Esophagus muscularis mucosa (tissue), 4 donors: ENCODE data around the gene PTGIS. TPM values are rescaled to one million over a fixed set of nuclear protein-coding genes. Genes with fewer than 3 reads are reported as not detected.

ENCODE experiments used
- DNase-seq: peaks from one replicate; pipeline ENCODE4 v3.0.0-alpha.2; 2017; ENCODE audit errors: extremely low spot score
- H3K27ac ChIP-seq, 4 donors: fragments of 200-600 bp; sonication (generic); replicated peaks in 1 of 4; 1 replicate in 3 of 4; 2 replicates in 1 of 4; pipeline ENCODE4 v1.5.1; 2016 to 2019; ENCODE audit warnings: mild to moderate bottlenecking in 1 of 4
- H3K27me3 ChIP-seq, 4 donors: fragments of 200-600 bp; sonication (generic); one replicate each; pipeline versions ENCODE4 v1.5.1 to v1.6.0; 2016 to 2019
- H3K36me3 ChIP-seq, 4 donors: fragments of 200-600 bp; sonication (generic); one replicate each; pipeline ENCODE4 v1.5.1; 2016 to 2019
- H3K4me1 ChIP-seq, 4 donors: fragments of 200-600 bp; sonication (generic); one replicate each; pipeline ENCODE4 v1.5.1; 2016 to 2019
- H3K4me3 ChIP-seq, 4 donors: fragments of 200-600 bp; sonication (generic); 1 replicate in 2 of 4; 2 replicates in 2 of 4; pipeline ENCODE4 v1.5.1; 2016 to 2019; ENCODE audit warnings: mild to moderate bottlenecking in 4 of 4, moderate library complexity in 1 of 4
- H3K9me3 ChIP-seq, 4 donors: fragments of 200-600 bp; sonication (generic); 1 replicate in 3 of 4; 2 replicates in 1 of 4; pipeline ENCODE4 v1.5.1; 2016 to 2019
- CTCF ChIP-seq, 3 experiments: fragments of 200-600 bp in 2 of 3; fragments of 450-650 bp in 1 of 3; sonication (generic) in 2 of 3; IDR thresholded peaks; one replicate each; pipeline ENCODE4 v1.5.1; 2017 to 2019; ENCODE audit warnings: antibody characterized with exemption in 3 of 3, mild to moderate bottlenecking in 2 of 3, moderate library complexity in 1 of 3
- EP300 ChIP-seq: sonication (generic); formaldehyde crosslinking; IDR thresholded peaks from one replicate; pipeline ENCODE4 v1.6.1; 2017; ENCODE audit warnings: antibody characterized with exemption
- POLR2A ChIP-seq: fragments of 450-650 bp; IDR thresholded peaks from one replicate; pipeline ENCODE4 v1.6.1; 2017; ENCODE audit warnings: antibody characterized with exemption, moderate library complexity, mild to moderate bottlenecking, low read depth
- POLR2AphosphoS5 ChIP-seq, 2 donors: sonication (generic); formaldehyde crosslinking; IDR thresholded peaks; one replicate each; pipeline ENCODE4 v1.6.1; 2017; ENCODE audit warnings: antibody characterized with exemption in 2 of 2
- WGBS: methylation state at CpG from one replicate; pipeline ENCODE4 v1.1.5; 2018; 5-methylcytosine and 5-hydroxymethylcytosine counted together
- intact Hi-C: fragments of 100-400 bp; cut with DNase I; formaldehyde crosslinking; loops from one replicate; pipeline ENCODE4 v1.15.1; 2023
- total RNA-seq, 4 donors: library from RNA; depleted of rRNA; stranded (reverse); fragments of >200 nt; gene quantifications; one replicate each; pipeline versions ENCODE4 v1.1.0 to v1.2.1, GENCODE V29; 2016

Gene PTGIS
- total RNA-seq, 4 donors from 2014 or later = 107 to 217 (median 130) TPM

- no peak for TF ChIP-seq POLR2AphosphoS5 (IDR thresholded peaks at IDR 0.05)
- TF ChIP-seq CTCF (IDR thresholded peaks at IDR 0.05) = no peak
- no peak for TF ChIP-seq POLR2A
- no peaks in the 10 kb centered on the region for H3K27me3 ChIP-seq
- peak overlapping the region in 1 of 4 donors; percentile 33 for H3K27ac ChIP-seq
- H3K9me3 ChIP-seq = no peaks in the 10 kb centered on the region
- intact Hi-C loops = no loop called here
- WGBS = 76% methylated on average over 13 of the region's 17 CpGs
- H3K4me1 ChIP-seq = no peaks in the 10 kb centered on the region
- no peak for DNase-seq
- H3K36me3 ChIP-seq = peaks cover 0 to 30% (median 6%) of the 10 kb centered on the region in 4 donors
- no peak overlapping the region for H3K4me3 ChIP-seq
These were observed 50.8 kb downstream of the PTGIS start for GRCh38 chr20:49516916-49517804.

DNA sequence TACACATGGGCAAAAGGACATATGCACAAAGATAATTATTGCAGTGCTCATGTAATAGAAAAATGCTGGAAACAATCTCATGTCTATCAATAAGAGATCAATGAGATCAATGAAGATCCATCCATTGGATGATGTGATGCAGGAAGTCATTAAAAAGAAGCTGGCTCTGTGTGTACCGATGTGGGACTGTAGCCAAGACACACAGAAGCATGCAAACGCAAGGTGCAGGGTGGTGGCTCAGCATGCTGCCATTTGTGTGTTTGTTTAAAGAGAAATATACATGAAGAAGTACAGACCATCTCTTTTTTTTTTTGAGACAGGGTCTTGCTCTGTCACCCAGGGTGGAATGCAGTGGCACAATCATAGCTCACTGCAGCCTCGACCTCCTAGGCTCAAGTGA is 52.4 kb downstream of the PTGIS start:
- TF ChIP-seq POLR2AphosphoS5 (IDR thresholded peaks at IDR 0.05) (no peak), EP300 (no peak), POLR2A (no peak), CTCF (IDR thresholded peaks at IDR 0.05) (no peak)
- Histone ChIP-seq H3K27me3 (no peaks in the 10 kb centered on the region), H3K4me3 (no peak overlapping the region), H3K27ac (no peak overlapping the region), H3K9me3 (no peaks in the 10 kb centered on the region), H3K4me1 (peaks cover 0 to 14% (median 13%) of the 10 kb centered on the region in 4 donors), H3K36me3 (peaks cover 0 to 21% (median 6%) of the 10 kb centered on the region in 4 donors)
- WGBS = 69% methylated on average over 3 of the region's 3 CpGs
- DNase-seq = no peak
- intact Hi-C loops = no loop called here

DNA sequence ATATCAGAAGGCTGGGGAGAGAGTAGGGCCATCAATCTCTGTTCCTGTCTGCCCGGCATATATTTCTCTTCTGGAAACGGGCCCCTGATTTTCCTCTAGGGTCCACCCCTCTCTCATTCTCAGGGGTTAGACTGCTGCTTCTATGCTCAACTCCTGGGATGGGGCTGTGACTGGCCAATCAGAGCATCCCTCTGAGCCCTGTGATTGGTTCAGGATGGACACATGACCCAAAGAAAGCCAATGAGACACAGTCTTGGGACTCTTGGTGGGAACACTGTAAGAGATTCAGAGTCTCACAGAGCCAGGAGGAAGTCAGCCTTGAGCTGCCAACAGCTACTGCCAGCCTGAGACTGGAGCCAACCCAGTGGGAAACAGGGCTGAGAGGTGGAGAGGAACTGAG is 54.4 kb downstream of the PTGIS start:
- Histone ChIP-seq H3K9me3 (no peaks in the 10 kb centered on the region), H3K36me3 (peaks cover 0 to 21% (median 6%) of the 10 kb centered on the region in 4 donors)
- intact Hi-C loops = no loop called here

DNA sequence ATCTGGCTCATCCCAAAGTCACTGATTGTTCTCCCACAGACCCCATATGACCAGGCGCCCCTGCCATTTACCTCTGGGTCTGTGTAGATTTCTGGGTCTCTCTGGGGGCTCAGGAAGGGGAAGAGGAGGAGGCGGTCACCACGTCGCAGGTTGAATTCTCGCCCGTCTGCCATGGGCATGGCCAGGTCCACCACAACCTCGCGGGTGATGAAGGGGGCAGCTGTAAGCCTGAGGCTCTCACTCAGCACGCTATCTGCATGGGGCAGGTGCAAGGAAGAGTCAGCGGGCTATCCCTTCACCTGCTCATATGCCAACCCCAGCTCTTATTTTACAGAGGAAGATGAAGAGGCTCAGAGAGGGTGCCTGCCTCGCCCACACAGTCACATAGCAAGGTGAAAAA is 54.9 kb downstream of the PTGIS start:
- no peak overlapping the region for H3K4me3 ChIP-seq
- peaks cover 0 to 23% (median 6%) of the 10 kb centered on the region in 4 donors for H3K36me3 ChIP-seq
- TF ChIP-seq EP300 (no peak), POLR2A (no peak), POLR2AphosphoS5 (IDR thresholded peaks at IDR 0.05) (no peak), CTCF (IDR thresholded peaks at IDR 0.05) (no peak)
- WGBS = 94% methylated on average over 6 of the region's 11 CpGs
- intact Hi-C loops = no loop called here
- H3K27me3 ChIP-seq = no peaks in the 10 kb centered on the region
- DNase-seq = no peak
- H3K4me1 ChIP-seq = peaks cover 0 to 39% (median 38%) of the 10 kb centered on the region in 4 donors
- H3K27ac ChIP-seq = peak overlapping the region in 2 of 4 donors; percentile 0 to 22
- H3K9me3 ChIP-seq = no peaks in the 10 kb centered on the region

More for the DNA sequence above, 54.4 kb downstream of the PTGIS start:
- DNase-seq = no peak
- H3K4me1 ChIP-seq = peaks cover 0 to 34% (median 33%) of the 10 kb centered on the region in 4 donors
- peak overlapping the region in 2 of 4 donors; percentile 0 to 22 for H3K27ac ChIP-seq
- 75% methylated on average over 2 of the region's 2 CpGs for WGBS
- no peak overlapping the region for H3K4me3 ChIP-seq
- TF ChIP-seq CTCF (IDR thresholded peaks at IDR 0.05) (no peak), POLR2AphosphoS5 (IDR thresholded peaks at IDR 0.05) (no peak), EP300 (no peak), POLR2A (no peak)
- no peaks in the 10 kb centered on the region for H3K27me3 ChIP-seq
